Loucy (cell line): ENCODE results near the gene SC5D.

Source experiments
- H2AFZ ChIP-seq: fragments of 200-600 bp; sonication (generic); 2 replicates; pipeline ENCODE4 v1.6.0; 2016; ENCODE audit warnings: antibody characterized with exemption, mild to moderate bottlenecking, low read length, moderate library complexity
- H3F3A ChIP-seq: fragments of 200-600 bp; 2 replicates; pipeline ENCODE4 v1.6.0; 2016; ENCODE audit warnings: antibody characterized with exemption, low read depth, mild to moderate bottlenecking
- H3K27me3 ChIP-seq: fragments of 200-600 bp; sonication (generic); 2 replicates; pipeline ENCODE4 v1.6.1; 2014; ENCODE audit warnings: low read length, mild to moderate bottlenecking; ENCODE audit not compliant: insufficient read depth, poor library complexity, severe bottlenecking
- H3K36me3 ChIP-seq: fragments of 200-600 bp; sonication (generic); 2 replicates; pipeline ENCODE4 v1.6.1; 2016; ENCODE audit warnings: low read length; ENCODE audit not compliant: insufficient read depth
- H3K4me1 ChIP-seq: fragments of 200-600 bp; sonication (generic); 2 replicates; pipeline ENCODE4 v1.5.1; 2014; ENCODE audit warnings: low read length, mild to moderate bottlenecking; ENCODE audit not compliant: insufficient read depth, poor library complexity, severe bottlenecking
- H3K4me2 ChIP-seq: fragments of 200-600 bp; sonication (generic); 2 replicates; pipeline ENCODE4 v1.6.0; 2014; ENCODE audit warnings: antibody characterized with exemption, low read length, low read depth, mild to moderate bottlenecking; ENCODE audit not compliant: poor library complexity, severe bottlenecking
- H3K4me3 ChIP-seq: fragments of 200-600 bp; sonication (generic); 2 replicates; pipeline ENCODE4 v1.5.1; 2014; ENCODE audit warnings: low read length, mild to moderate bottlenecking, mixed read lengths; ENCODE audit not compliant: poor library complexity, severe bottlenecking
- H3K79me2 ChIP-seq: fragments of 200-600 bp; sonication (generic); 2 replicates; pipeline ENCODE4 v1.6.1; 2014; ENCODE audit warnings: low read length; ENCODE audit not compliant: insufficient read depth
- H3K9ac ChIP-seq: fragments of 200-600 bp; sonication (generic); 2 replicates; pipeline ENCODE4 v1.6.0; 2014; ENCODE audit warnings: mild to moderate bottlenecking, low read depth, low read length, moderate library complexity; ENCODE audit not compliant: poor library complexity, severe bottlenecking
- H3K9me2 ChIP-seq: fragments of 200-600 bp; sonication (generic); replicated peaks from 2 replicates; pipeline ENCODE4 v1.6.1; 2016; ENCODE audit warnings: low read depth, low read length, mixed read lengths
- H3K9me3 ChIP-seq: fragments of 200-600 bp; sonication (generic); 2 replicates; pipeline ENCODE4 v1.6.1; 2014; ENCODE audit warnings: mild to moderate bottlenecking, antibody characterized with exemption, low read length, low read depth; ENCODE audit not compliant: insufficient read depth
- H4K20me1 ChIP-seq: fragments of 200-600 bp; sonication (generic); 2 replicates; pipeline ENCODE4 v1.6.0; 2014; ENCODE audit warnings: antibody characterized with exemption, low read length, mild to moderate bottlenecking; ENCODE audit not compliant: insufficient read depth, poor library complexity, severe bottlenecking
- EZH2phosphoT487 ChIP-seq: fragments of 200-600 bp; IDR thresholded peaks from 2 replicates; pipeline ENCODE4 v1.6.1; 2018; ENCODE audit warnings: antibody characterized with exemption, mild to moderate bottlenecking, moderate library complexity, borderline replicate concordance
- TF ChIP-seq, protein P1 (sequence below): fragments of 200-600 bp; sonication (generic); conservative IDR thresholded peaks from 2 replicates; pipeline ENCODE4 v1.5.1; 2014; ENCODE audit warnings: mild to moderate bottlenecking, antibody characterized with exemption, low read length

Gene SC5D

GRCh38 chr11:121330614-121331435 lies 38.3 kb downstream of the SC5D start:
- no peaks in the 10 kb centered on the region for H3K79me2 ChIP-seq
- no peak overlapping the region for H2AFZ ChIP-seq
- peaks cover 27% of the 10 kb centered on the region for H3K4me1 ChIP-seq
- peaks cover 19% of the 10 kb centered on the region for H3K27me3 ChIP-seq
- no peaks in the 10 kb centered on the region for H3K9me2 ChIP-seq
- H3K9me3 ChIP-seq: no peaks in the 10 kb centered on the region
- no peak overlapping the region for H3K4me3 ChIP-seq
- no peak overlapping the region for H3K4me2 ChIP-seq
- H3K36me3 ChIP-seq: no peaks in the 10 kb centered on the region
- H4K20me1 ChIP-seq: no peaks in the 10 kb centered on the region
- no peak overlapping the region for H3K9ac ChIP-seq
- TF ChIP-seq EZH2phosphoT487: no peak
- TF ChIP-seq, protein P1, sequence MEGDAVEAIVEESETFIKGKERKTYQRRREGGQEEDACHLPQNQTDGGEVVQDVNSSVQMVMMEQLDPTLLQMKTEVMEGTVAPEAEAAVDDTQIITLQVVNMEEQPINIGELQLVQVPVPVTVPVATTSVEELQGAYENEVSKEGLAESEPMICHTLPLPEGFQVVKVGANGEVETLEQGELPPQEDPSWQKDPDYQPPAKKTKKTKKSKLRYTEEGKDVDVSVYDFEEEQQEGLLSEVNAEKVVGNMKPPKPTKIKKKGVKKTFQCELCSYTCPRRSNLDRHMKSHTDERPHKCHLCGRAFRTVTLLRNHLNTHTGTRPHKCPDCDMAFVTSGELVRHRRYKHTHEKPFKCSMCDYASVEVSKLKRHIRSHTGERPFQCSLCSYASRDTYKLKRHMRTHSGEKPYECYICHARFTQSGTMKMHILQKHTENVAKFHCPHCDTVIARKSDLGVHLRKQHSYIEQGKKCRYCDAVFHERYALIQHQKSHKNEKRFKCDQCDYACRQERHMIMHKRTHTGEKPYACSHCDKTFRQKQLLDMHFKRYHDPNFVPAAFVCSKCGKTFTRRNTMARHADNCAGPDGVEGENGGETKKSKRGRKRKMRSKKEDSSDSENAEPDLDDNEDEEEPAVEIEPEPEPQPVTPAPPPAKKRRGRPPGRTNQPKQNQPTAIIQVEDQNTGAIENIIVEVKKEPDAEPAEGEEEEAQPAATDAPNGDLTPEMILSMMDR: no peak
- peaks cover 5% of the 10 kb centered on the region; the same call in 1 of the 2 replicates for H3F3A ChIP-seq

DNA sequence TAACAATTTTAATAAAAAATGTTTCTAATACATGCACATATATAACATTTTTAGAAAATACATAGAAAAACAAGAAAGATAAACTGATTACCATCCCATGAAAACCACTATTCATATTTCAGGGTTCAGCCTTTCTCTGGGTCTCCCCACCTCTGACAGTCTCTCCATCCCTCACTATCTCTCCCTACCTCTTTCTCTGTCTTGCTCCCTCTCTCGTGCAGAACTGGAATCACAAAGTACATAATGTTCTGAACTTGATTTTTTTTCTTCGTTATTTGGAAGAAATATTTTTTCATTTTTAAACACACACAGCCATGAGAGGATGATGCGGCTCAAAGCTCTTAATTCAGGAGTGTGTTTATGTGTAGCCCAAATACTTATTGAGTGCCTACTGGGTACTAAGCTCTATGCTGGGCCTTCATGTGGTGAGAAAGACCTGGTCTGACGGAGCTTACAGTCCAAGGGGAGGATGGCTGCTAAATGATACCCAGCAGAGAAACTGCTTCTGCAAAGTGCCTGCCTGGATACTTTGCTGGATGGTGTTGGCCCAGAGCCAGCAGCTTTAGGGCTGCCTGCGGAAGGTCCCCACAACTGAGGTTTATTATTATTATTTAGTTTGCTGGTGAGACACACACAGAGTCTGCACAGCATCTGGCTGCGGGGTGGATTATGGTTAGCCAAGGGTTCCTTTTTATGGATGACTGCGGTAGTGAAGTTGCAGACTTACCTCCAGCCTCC lies 42.6 kb downstream of the SC5D start:
- H2AFZ ChIP-seq: no peak overlapping the region
- no peaks in the 10 kb centered on the region for H3F3A ChIP-seq
- H3K9me2 ChIP-seq: no peaks in the 10 kb centered on the region
- peaks cover 15% of the 10 kb centered on the region for H3K4me1 ChIP-seq
- no peak overlapping the region for H3K4me3 ChIP-seq
- H3K9ac ChIP-seq: no peak overlapping the region
- H4K20me1 ChIP-seq: no peaks in the 10 kb centered on the region
- no peaks in the 10 kb centered on the region for H3K79me2 ChIP-seq
- TF ChIP-seq, protein P1: peak; percentile 44; the same call in 1 of the 2 replicates
- TF ChIP-seq EZH2phosphoT487: no peak
- no peaks in the 10 kb centered on the region for H3K36me3 ChIP-seq
- peaks cover 50% of the 10 kb centered on the region for H3K27me3 ChIP-seq
- no peak overlapping the region for H3K4me2 ChIP-seq
- no peaks in the 10 kb centered on the region for H3K9me3 ChIP-seq

- Histone ChIP-seq H3K9ac (no peak overlapping the region), H3K9me2 (no peaks in the 10 kb centered on the region), H3K4me3 (no peak overlapping the region), H2AFZ (no peak overlapping the region), H3K9me3 (no peaks in the 10 kb centered on the region), H3K27me3 (peaks cover 42% of the 10 kb centered on the region), H3F3A (no peaks in the 10 kb centered on the region), H4K20me1 (no peaks in the 10 kb centered on the region), H3K4me1 (peaks cover 15% of the 10 kb centered on the region), H3K79me2 (no peaks in the 10 kb centered on the region), H3K4me2 (no peak overlapping the region), H3K36me3 (no peaks in the 10 kb centered on the region)
- TF ChIP-seq EZH2phosphoT487: no peak
- TF ChIP-seq, protein P1: no peak
These were observed 43.8 kb downstream of the SC5D start for GRCh38 chr11:121336279-121336937.
